Esophagus squamous epithelium (tissue), 4 donors: ENCODE measurements around the gene PAX6.

ENCODE experiments used
- CTCF ChIP-seq, 6 experiments: fragments of 450-650 bp in 4 of 6; fragments of 200-600 bp in 2 of 6; sonication (generic) in 2 of 6; IDR thresholded peaks; one replicate each; pipeline ENCODE4 v1.5.1; 2016 to 2019; ENCODE audit warnings: antibody characterized with exemption in 6 of 6, mild to moderate bottlenecking in 4 of 6, moderate library complexity in 4 of 6
- POLR2A ChIP-seq, 4 donors: fragments of 450-650 bp; IDR thresholded peaks; one replicate each; pipeline ENCODE4 v1.6.1; 2017; ENCODE audit warnings: antibody characterized with exemption in 4 of 4, mild to moderate bottlenecking in 4 of 4, moderate library complexity in 3 of 4

DNA sequence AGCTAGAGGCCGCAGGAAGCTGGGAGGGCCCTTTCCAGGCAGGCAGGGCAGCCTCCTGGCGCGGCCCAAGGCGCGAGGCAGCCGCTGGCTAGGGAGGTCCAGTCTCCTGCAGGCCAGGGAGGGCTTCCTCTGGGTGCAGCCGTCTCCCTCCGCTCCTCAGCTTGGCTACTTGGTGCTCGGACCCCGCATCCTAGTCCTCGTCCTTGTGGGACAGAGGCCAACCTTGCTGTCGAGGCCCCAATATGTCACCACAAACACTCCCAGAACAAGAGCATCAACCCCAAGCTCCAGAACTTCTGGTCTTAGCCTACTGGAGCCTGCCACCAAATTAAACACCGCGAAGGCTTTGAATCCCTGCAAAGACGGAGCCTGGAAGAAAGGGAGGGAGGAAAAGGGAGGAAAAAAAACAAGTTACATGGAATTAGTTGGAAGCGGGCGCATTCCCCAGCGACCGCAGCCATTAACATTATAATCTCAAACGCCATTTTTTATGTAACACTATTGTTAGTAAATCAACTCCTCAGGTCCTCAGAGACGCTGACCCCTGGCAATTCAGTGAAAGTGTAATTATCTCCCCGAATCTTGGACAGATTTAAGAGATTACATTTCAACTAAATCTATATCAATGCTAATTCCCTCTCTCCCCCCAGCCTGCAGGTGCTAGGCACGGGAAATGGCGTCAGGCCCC is 12.7 kb upstream of the PAX6 start:
- TF ChIP-seq CTCF (IDR thresholded peaks at IDR 0.05) = no peak
- no peak for TF ChIP-seq POLR2A (IDR thresholded peaks at IDR 0.05)
